Endothelial cell of umbilical vein (primary cell): Measurements from ENCODE around the gene SNX9.

Experiments used
- EZH2 ChIP-seq: IDR thresholded peaks from 2 replicates; pipeline ENCODE4 v1.6.1; 2012; ENCODE audit warnings: borderline replicate concordance, low read depth, mild to moderate bottlenecking, moderate library complexity, low read length, inconsistent platforms; ENCODE audit not compliant: severe bottlenecking
- POLR2A ChIP-seq: IDR thresholded peaks from 2 replicates; pipeline ENCODE4 v1.6.1; 2012; ENCODE audit warnings: low read depth, mild to moderate bottlenecking, control low read depth, low read length
- TF ChIP-seq, protein P1 (sequence below), 2 donors: IDR thresholded peaks; 1 replicate in 1 of 2; 2 replicates in 1 of 2; pipeline ENCODE4 v1.5.1; 2011; ENCODE audit warnings: low read length in 2 of 2, mild to moderate bottlenecking in 2 of 2, moderate library complexity in 2 of 2, control low read depth in 1 of 2, inconsistent platforms in 1 of 2, low read depth in 1 of 2; ENCODE audit not compliant: insufficient read depth in 1 of 2; ENCODE audit errors: extremely low read depth in 1 of 2

DNA sequence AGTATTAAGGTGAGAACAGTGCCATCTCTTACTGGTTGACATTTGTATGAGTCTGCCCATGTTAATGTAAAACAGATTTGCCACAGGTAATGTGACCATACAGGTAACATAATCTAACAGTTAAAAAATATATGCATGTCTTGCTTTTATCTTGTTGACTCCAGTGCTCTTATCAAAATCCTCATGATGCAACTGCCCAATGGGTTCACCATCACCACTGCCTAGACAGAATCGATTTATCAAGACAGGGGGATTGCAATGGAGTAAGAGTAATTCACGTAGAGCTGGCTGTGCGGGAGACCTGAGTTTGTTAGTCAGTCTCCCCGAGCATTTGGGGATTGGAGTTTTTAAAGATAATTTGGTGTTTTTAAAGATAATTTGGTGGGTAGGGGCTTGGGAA lies 19.2 kb downstream of the SNX9 start:
- TF ChIP-seq EZH2 (no peak), POLR2A (no peak)
- TF ChIP-seq, protein P1, sequence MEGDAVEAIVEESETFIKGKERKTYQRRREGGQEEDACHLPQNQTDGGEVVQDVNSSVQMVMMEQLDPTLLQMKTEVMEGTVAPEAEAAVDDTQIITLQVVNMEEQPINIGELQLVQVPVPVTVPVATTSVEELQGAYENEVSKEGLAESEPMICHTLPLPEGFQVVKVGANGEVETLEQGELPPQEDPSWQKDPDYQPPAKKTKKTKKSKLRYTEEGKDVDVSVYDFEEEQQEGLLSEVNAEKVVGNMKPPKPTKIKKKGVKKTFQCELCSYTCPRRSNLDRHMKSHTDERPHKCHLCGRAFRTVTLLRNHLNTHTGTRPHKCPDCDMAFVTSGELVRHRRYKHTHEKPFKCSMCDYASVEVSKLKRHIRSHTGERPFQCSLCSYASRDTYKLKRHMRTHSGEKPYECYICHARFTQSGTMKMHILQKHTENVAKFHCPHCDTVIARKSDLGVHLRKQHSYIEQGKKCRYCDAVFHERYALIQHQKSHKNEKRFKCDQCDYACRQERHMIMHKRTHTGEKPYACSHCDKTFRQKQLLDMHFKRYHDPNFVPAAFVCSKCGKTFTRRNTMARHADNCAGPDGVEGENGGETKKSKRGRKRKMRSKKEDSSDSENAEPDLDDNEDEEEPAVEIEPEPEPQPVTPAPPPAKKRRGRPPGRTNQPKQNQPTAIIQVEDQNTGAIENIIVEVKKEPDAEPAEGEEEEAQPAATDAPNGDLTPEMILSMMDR (IDR thresholded peaks at IDR 0.05; ENCODE audit: extremely low read depth in 1 of 2, insufficient read depth in 1 of 2, low read depth in 1 of 2, low read length in 2 of 2), result no peak
